Nephron (organoid): ENCODE results near the gene NT5DC1.
A peak's percentile ranks its signal among the peaks of the same experiment; 100 is the strongest.

ENCODE experiments used
- H3K27ac Mint-ChIP-seq, 3 experiments: 2 replicates each; pipeline ENCODE4 v1.8.0; 2020; ENCODE audit warnings: mixed read lengths in 3 of 3, mild to moderate bottlenecking in 2 of 3, moderate library complexity in 1 of 3
- H3K27me3 Mint-ChIP-seq: 2 replicates; pipeline ENCODE4 v1.8.0; 2021; ENCODE audit warnings: low read depth, mild to moderate bottlenecking, moderate library complexity, mixed read lengths
- H3K36me3 Mint-ChIP-seq: 2 replicates; pipeline ENCODE4 v1.8.0; 2020; ENCODE audit warnings: low read depth, mixed read lengths
- H3K4me1 Mint-ChIP-seq: 2 replicates; pipeline ENCODE4 v1.8.0; 2020; ENCODE audit warnings: mixed read lengths
- H3K4me3 Mint-ChIP-seq, 3 experiments: 2 replicates each; pipeline ENCODE4 v1.8.0; 2020; ENCODE audit warnings: mild to moderate bottlenecking in 3 of 3, mixed read lengths in 3 of 3, moderate library complexity in 2 of 3
- H3K9me3 Mint-ChIP-seq: 2 replicates; pipeline ENCODE4 v1.8.0; 2020; ENCODE audit warnings: mixed read lengths
- TF ChIP-seq, protein P1 (sequence below), 3 experiments: fragments of 200-600 bp; sonication (generic); IDR thresholded peaks; one replicate each; pipeline ENCODE4 v1.5.0; 2021; ENCODE audit warnings: antibody characterized with exemption in 3 of 3; ENCODE audit not compliant: unreplicated experiment in 3 of 3

Gene NT5DC1

DNA sequence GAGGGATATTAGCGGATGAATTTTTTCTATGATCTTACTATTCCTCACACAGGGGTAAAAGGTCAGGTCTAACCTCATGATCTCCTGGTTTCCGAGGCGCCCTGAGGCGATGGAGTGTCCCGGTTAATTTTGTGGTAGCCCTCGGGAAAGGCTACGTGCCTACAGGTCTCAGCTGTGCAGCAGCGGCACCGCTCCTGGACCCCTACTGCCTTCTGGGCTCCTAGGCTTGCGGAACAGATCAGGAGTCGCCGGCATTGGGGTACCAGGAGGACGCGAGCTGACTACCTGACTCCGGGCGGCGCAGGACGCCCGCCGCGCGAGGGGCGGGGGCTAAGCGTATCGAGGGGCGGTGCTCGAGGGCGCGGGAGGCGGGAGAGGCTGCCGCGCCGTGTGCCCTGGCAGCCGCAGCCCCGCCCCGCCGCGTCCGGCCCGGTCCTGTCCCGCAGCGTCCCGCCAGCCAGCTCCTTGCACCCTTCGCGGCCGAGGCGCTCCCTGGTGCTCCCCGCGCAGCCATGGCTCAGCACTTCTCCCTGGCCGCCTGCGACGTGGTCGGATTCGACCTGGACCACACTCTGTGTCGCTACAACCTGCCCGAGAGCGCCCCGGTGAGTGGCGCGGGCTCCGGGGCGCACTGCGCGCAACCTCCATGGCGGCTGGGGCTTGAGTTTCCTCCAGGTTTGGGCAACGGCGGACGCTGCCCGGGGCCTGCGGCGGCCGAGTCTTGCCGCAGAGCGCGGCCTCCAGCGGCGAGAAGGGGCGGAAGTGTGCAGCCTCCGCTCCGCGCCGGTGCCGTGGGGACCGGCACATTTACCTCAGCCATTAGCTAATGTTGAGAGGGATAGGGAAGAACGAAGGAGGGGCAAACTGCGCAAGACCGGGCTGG is at the start of gene NT5DC1:
Gene NT5DC1 (plus strand): TSS at position 435 of the 883 bp plus-strand sequence. CDS start 78 bp downstream, at position 513.
- peak within 1 kb of the TSS; percentile 91 to 98 (median 96) for H3K4me3 Mint-ChIP-seq
- H3K36me3 Mint-ChIP-seq: peaks cover 3% of the 10 kb centered on the region
- H3K4me1 Mint-ChIP-seq: peaks cover 18% of the 10 kb centered on the region
- no peaks in the 10 kb centered on the region for H3K27me3 Mint-ChIP-seq
- TF ChIP-seq, protein P1, sequence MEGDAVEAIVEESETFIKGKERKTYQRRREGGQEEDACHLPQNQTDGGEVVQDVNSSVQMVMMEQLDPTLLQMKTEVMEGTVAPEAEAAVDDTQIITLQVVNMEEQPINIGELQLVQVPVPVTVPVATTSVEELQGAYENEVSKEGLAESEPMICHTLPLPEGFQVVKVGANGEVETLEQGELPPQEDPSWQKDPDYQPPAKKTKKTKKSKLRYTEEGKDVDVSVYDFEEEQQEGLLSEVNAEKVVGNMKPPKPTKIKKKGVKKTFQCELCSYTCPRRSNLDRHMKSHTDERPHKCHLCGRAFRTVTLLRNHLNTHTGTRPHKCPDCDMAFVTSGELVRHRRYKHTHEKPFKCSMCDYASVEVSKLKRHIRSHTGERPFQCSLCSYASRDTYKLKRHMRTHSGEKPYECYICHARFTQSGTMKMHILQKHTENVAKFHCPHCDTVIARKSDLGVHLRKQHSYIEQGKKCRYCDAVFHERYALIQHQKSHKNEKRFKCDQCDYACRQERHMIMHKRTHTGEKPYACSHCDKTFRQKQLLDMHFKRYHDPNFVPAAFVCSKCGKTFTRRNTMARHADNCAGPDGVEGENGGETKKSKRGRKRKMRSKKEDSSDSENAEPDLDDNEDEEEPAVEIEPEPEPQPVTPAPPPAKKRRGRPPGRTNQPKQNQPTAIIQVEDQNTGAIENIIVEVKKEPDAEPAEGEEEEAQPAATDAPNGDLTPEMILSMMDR (IDR thresholded peaks at IDR 0.05; ENCODE audit: unreplicated experiment in 3 of 3): peak; percentile 4 to 40 (median 33)
- H3K27ac Mint-ChIP-seq: peak within 1 kb of the TSS; percentile 80 to 93 (median 84)
- peaks cover 8% of the 10 kb centered on the region for H3K9me3 Mint-ChIP-seq

DNA sequence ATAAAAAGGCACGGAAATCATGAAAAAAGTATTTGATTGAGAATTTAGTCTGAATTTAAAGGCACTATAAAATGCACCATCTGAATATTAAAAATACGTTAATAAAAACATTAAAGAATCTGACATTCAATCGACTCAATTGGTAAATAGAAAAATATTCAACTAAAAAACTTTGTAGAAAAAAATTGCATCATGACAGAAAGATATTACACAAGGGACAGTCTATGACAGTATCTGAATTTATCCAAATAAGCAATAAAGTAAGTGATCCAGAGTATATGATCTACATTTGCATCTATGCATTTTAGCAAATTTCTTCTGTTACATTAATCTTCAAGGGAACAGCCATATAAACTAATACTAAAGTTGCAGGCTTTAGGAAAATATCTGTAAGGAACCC is 49.4 kb upstream of the NT5DC1 start:
- H3K4me1 Mint-ChIP-seq: no peaks in the 10 kb centered on the region
- TF ChIP-seq, protein P1 (IDR thresholded peaks at IDR 0.05; ENCODE audit: unreplicated experiment in 3 of 3): no peak
- H3K36me3 Mint-ChIP-seq: no peaks in the 10 kb centered on the region
- H3K9me3 Mint-ChIP-seq: no peaks in the 10 kb centered on the region
- H3K4me3 Mint-ChIP-seq: no peak overlapping the region
- H3K27me3 Mint-ChIP-seq: no peaks in the 10 kb centered on the region
- H3K27ac Mint-ChIP-seq: no peak overlapping the region

DNA sequence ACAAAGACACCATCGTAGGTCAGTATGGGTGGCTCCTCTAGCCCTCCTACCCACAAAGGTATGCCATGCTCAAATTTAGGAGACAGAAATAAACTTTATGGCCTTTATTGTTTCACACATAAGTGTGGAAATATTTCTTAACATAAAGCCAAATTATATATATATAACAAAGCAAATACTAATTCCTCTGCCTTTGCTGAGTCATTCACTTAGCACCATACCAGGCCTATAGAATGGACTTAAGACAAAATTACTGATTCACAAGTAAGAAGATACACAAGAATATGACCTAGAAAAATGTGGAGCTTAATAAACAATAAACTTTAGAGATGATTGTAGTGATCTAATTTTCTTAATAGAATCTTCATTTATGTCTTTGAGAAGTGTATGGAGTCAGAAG is 45.1 kb upstream of the NT5DC1 start:
- Mint-ChIP-seq H3K4me1 (peaks cover under 1% of the 10 kb centered on the region), H3K4me3 (no peak overlapping the region), H3K36me3 (no peaks in the 10 kb centered on the region), H3K27ac (no peak overlapping the region), H3K27me3 (no peaks in the 10 kb centered on the region), H3K9me3 (no peaks in the 10 kb centered on the region)
- TF ChIP-seq, protein P1 (IDR thresholded peaks at IDR 0.05; ENCODE audit: unreplicated experiment in 3 of 3): no peak

DNA sequence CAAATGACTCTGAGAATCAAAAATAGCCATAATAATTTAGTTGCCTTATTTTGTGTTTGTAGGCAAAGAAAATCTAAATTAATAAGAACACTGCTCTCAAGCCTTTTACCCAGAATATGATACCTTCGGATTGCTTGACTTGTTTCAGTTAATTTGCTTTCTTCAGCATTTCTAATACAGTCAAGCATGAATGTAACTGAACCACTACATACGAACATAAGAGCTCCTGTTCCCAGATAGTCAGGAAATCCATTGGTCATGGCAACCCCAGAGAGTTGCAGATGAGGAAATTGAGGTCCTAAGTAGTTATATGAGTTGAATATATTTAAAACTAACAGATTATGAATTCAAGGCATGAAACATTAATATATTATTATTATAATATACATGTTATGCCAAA is 42.9 kb upstream of the NT5DC1 start:
- H3K4me3 Mint-ChIP-seq: no peak overlapping the region
- H3K36me3 Mint-ChIP-seq: no peaks in the 10 kb centered on the region
- peak overlapping the region in 1 of 3 experiments; percentile 48 for H3K27ac Mint-ChIP-seq

DNA sequence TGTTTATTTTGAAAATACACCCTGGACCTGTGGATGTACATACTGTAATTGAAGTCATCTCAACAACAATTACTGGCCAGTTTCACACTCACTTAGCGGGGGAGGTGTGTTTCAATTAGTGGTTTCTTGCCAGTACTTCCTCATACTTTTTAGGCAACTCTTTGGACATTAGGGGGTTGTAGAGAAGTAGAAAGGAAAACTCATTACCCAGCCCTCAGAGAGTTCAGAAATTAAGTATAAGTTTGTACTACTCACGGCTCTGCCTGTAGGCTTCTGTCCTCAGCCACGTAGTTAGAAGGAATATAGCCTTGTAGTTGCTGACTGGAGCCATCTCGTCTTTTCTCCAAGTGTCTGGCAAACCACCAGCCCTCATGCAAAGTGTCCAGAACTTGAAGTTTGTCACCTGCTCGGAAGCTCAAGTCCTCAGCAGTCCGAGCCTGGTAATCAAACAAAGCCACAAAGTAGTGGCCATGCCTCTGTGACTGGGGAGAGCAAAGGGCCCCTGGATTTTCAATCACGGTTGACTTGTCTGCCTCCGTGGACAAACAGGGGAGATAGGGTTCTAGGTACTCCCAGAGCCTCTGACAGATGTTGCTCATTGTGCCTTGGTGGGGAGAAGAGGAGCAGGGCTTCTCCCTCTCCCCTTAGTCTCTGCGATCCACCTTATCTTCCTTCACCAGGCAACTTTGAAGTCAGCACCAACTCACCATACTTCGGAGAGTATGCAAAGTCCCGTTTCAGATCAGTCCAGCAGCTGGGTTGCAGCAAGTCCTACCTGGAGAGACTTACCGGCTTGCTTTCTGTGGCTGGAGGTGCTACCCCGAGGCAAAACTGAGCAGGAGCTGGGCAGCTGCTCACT is 40.7 kb upstream of the NT5DC1 start:
- Mint-ChIP-seq H3K27ac (peak overlapping the region; percentile 92 to 97 (median 95)), H3K36me3 (no peaks in the 10 kb centered on the region), H3K4me3 (peak overlapping the region; percentile 59 to 77 (median 68)), H3K4me1 (peaks cover 15% of the 10 kb centered on the region), H3K27me3 (no peaks in the 10 kb centered on the region), H3K9me3 (no peaks in the 10 kb centered on the region)
- TF ChIP-seq, protein P1 (IDR thresholded peaks at IDR 0.05; ENCODE audit: unreplicated experiment in 3 of 3): no peak

More for the DNA sequence above, 42.9 kb upstream of the NT5DC1 start:
- Mint-ChIP-seq H3K27me3 (no peaks in the 10 kb centered on the region), H3K4me1 (peaks cover 15% of the 10 kb centered on the region), H3K9me3 (no peaks in the 10 kb centered on the region)
- TF ChIP-seq, protein P1 (IDR thresholded peaks at IDR 0.05; ENCODE audit: unreplicated experiment in 3 of 3): no peak
